OCI-LY7 (cell line): ENCODE results near the gene FAM120A.

Experiments used
- EZH2phosphoT487 ChIP-seq: fragments of 200-600 bp; sonication (generic); IDR thresholded peaks from 2 replicates; pipeline ENCODE4 v1.6.1; 2018; ENCODE audit warnings: low read depth, borderline replicate concordance, mild to moderate bottlenecking, mixed run types, antibody characterized with exemption, low read length, moderate library complexity, mixed read lengths
- TF ChIP-seq, protein P1 (sequence below): fragments of 200-600 bp; sonication (generic); conservative IDR thresholded peaks from 2 replicates; pipeline ENCODE4 v1.5.1; 2014; ENCODE audit warnings: mild to moderate bottlenecking, antibody characterized with exemption, low read length, moderate library complexity, mixed read lengths

DNA sequence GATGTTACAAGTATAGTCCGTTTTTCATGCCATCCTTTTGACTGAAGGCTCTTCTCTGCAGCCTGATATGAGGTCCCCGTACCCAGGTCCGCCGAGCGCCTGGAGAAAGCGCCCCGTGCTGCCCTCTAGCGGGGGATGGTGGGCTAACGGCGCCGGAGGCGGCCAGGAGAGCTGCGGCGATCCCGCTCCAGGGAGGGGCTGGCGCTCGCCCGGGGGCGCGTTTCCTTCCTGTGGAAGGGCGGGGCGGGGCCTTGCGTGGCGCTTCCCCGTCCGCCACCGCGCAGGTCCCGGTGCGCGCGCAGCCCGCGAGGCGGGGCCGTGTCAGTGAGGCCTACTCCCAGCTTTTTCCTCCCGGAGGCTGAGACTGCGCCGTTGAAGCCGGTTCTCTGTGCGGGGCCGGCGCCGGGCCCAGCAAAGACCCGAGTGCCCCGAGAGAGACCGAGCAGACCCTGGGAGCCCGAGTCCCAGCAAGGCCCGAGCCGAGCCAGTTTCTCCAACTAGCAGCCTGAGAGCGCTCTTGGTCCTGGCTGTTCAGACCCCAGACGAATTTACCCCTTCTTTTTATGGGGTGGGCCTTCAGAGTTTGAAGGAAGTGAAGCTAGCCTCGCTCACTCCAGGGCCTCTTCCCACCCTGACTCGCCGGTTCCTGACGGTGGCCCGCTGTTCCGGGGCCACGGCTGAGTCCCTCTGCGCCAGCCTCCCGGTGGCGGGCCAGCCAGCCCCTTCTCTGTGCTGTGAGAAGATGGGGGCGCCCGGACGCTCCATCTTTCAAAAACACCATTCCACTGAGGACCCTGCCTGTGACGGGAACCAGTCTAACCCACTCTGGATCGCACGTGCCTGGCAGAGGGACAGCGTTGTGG is 115.2 kb downstream of the FAM120A start:
- TF ChIP-seq, protein P1, sequence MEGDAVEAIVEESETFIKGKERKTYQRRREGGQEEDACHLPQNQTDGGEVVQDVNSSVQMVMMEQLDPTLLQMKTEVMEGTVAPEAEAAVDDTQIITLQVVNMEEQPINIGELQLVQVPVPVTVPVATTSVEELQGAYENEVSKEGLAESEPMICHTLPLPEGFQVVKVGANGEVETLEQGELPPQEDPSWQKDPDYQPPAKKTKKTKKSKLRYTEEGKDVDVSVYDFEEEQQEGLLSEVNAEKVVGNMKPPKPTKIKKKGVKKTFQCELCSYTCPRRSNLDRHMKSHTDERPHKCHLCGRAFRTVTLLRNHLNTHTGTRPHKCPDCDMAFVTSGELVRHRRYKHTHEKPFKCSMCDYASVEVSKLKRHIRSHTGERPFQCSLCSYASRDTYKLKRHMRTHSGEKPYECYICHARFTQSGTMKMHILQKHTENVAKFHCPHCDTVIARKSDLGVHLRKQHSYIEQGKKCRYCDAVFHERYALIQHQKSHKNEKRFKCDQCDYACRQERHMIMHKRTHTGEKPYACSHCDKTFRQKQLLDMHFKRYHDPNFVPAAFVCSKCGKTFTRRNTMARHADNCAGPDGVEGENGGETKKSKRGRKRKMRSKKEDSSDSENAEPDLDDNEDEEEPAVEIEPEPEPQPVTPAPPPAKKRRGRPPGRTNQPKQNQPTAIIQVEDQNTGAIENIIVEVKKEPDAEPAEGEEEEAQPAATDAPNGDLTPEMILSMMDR, result peak; percentile 89
- no peak for TF ChIP-seq EZH2phosphoT487
